ENCODE data around the gene ATG4D.

- TF ChIP-seq CTCF (IDR thresholded peaks at IDR 0.05) (no peak), POLR2A (IDR thresholded peaks at IDR 0.05) (no peak)
Measured at GRCh38 chr19:10566408-10566657, 22.6 kb downstream of the ATG4D start.
